Suprapubic skin (tissue), 4 donors: Measurements from ENCODE around the gene ADK.

Experiments used
- CTCF ChIP-seq, 2 donors: fragments of 200-600 bp in 1 of 2; fragments of 450-650 bp in 1 of 2; sonication (generic) in 1 of 2; IDR thresholded peaks; one replicate each; pipeline ENCODE4 v1.5.1; 2016 to 2019; ENCODE audit warnings: antibody characterized with exemption in 2 of 2, mild to moderate bottlenecking in 1 of 2, moderate library complexity in 1 of 2
- EP300 ChIP-seq: sonication (generic); formaldehyde crosslinking; IDR thresholded peaks from one replicate; pipeline ENCODE4 v1.6.1; 2017; ENCODE audit warnings: antibody characterized with exemption
- POLR2AphosphoS5 ChIP-seq, 3 donors: sonication (generic); formaldehyde crosslinking; IDR thresholded peaks; one replicate each; pipeline ENCODE4 v1.6.1; 2017; ENCODE audit warnings: antibody characterized with exemption in 3 of 3

DNA sequence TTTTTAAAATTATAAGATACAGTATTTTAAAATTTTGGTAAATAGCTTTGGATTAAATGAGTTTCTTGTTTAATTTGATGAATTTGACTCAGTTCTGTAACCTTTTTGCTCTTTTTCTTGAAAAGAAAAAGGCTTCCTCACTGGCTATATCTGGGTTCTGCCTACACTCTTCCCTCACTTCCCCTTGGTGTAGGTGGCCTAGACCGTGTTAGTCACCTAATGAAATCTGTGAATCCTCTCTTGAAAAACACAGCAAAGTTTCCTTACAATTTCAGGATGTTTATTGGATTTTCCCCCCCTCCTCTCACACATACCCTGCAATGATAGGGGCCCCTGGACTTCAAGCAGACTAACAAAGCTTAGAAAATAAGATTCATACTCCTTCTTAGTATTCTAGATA lies 231.6 kb downstream of the ADK start:
- TF ChIP-seq EP300, result no peak
- TF ChIP-seq CTCF (IDR thresholded peaks at IDR 0.05), result no peak
- TF ChIP-seq POLR2AphosphoS5 (IDR thresholded peaks at IDR 0.05), result no peak
